HCT116 (cell line): ENCODE data around the gene TPRG1.

ENCODE experiments used
- ATF3 ChIP-seq: IDR thresholded peaks from 2 replicates; pipeline ENCODE4 v1.6.1; 2012
- CTCF ChIP-seq, 3 experiments: fragments of 200-600 bp in 1 of 3; sonication (generic) in 1 of 3; IDR thresholded peaks in 2 of 3; conservative IDR thresholded peaks in 1 of 3; 2 replicates each; pipeline ENCODE4 v1.5.1; 2012 to 2017; ENCODE audit warnings: low read depth in 2 of 3, low read length in 2 of 3, antibody characterized with exemption in 1 of 3, borderline replicate concordance in 1 of 3, control low read depth in 1 of 3, mild to moderate bottlenecking in 1 of 3, mixed read lengths in 1 of 3, mixed run types in 1 of 3, moderate library complexity in 1 of 3; ENCODE audit not compliant: insufficient read depth in 1 of 3
- EZH2phosphoT487 ChIP-seq: fragments of 200-600 bp; IDR thresholded peaks from 2 replicates; pipeline ENCODE4 v1.6.1; 2018; ENCODE audit warnings: antibody characterized with exemption, borderline replicate concordance
- POLR2AphosphoS5 ChIP-seq: IDR thresholded peaks from 2 replicates; pipeline ENCODE4 v1.6.1; 2011; ENCODE audit warnings: mild to moderate bottlenecking, low read depth, low read length, moderate library complexity
- RAD21 ChIP-seq: IDR thresholded peaks from 2 replicates; pipeline ENCODE4 v1.6.1; 2012; ENCODE audit warnings: low read depth, mild to moderate bottlenecking
- SIN3A ChIP-seq: IDR thresholded peaks from 2 replicates; pipeline ENCODE4 v1.6.1; 2012; ENCODE audit warnings: low read depth
- SRF ChIP-seq: IDR thresholded peaks from 2 replicates; pipeline ENCODE4 v1.6.1; 2012; ENCODE audit warnings: low read depth
- TCF7L2 ChIP-seq: IDR thresholded peaks from 2 replicates; pipeline ENCODE4 v1.7.0; 2011; ENCODE audit warnings: borderline replicate concordance, inconsistent platforms; ENCODE audit not compliant: insufficient read depth, insufficient read length; ENCODE audit errors: extremely low read depth
- YY1 ChIP-seq: IDR thresholded peaks from 2 replicates; pipeline ENCODE4 v1.6.1; 2011; ENCODE audit warnings: low read length, low read depth, moderate library complexity, mild to moderate bottlenecking; ENCODE audit not compliant: insufficient replicate concordance; ENCODE audit errors: extremely low read depth
- ZNF274 ChIP-seq: fragments of 200-500 bp; sonication (Bioruptor generic); IDR thresholded peaks from 2 replicates; pipeline ENCODE4 v1.6.1; 2014; ENCODE audit warnings: mild to moderate bottlenecking, low read depth, low read length, inconsistent platforms
- TF ChIP-seq, protein P1 (sequence below): IDR thresholded peaks from 2 replicates; pipeline ENCODE4 v1.6.1; 2011; ENCODE audit warnings: mild to moderate bottlenecking, low read length, moderate library complexity; ENCODE audit not compliant: insufficient replicate concordance; ENCODE audit errors: extremely low read depth

DNA sequence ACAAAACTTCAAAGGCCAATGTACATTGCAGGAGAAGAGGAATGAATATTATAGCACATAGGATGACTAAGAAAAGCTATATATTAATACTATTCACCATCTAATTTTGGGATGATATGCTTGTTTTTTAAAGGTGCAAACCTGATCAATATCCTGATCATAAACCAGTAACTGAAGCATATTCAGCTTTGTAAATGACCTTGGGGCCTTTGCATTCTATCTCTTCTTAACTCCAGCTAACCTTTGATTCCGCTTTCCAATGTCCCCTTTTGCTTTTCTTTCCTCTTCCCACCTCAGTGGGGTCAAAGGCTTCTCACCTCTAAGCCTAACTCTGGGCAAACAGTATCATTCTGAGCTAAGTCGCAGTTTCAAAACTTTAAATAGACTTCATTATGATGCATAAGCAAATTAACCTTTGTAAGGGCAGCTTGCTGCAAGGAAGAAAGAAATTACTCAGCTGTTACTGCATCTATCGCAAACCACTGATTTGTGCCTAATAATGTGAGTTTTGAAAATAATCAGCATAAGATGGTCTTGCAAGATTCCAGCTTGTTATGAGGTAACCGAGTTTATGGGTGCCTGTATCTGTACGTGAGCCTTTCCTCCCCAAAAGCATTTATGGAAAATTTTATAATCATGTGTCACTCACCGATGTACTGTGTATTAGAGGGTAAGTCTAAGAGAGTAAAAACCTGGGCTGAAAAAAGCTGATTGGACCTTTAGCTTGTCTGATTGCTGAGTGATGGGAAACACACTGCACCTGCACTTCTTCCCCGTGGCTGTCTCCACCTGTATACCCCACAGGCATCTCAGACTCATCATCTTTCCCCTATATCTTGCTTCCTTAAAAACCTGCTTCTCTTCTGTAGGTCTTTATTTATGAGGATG lies 116.8 kb downstream of the TPRG1 start:
- TF ChIP-seq ATF3: no peak
- no peak for TF ChIP-seq EZH2phosphoT487
- TF ChIP-seq ZNF274: no peak
- TF ChIP-seq TCF7L2: no peak
- TF ChIP-seq, protein P1, sequence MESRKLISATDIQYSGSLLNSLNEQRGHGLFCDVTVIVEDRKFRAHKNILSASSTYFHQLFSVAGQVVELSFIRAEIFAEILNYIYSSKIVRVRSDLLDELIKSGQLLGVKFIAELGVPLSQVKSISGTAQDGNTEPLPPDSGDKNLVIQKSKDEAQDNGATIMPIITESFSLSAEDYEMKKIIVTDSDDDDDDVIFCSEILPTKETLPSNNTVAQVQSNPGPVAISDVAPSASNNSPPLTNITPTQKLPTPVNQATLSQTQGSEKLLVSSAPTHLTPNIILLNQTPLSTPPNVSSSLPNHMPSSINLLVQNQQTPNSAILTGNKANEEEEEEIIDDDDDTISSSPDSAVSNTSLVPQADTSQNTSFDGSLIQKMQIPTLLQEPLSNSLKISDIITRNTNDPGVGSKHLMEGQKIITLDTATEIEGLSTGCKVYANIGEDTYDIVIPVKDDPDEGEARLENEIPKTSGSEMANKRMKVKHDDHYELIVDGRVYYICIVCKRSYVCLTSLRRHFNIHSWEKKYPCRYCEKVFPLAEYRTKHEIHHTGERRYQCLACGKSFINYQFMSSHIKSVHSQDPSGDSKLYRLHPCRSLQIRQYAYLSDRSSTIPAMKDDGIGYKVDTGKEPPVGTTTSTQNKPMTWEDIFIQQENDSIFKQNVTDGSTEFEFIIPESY: no peak
- no peak for TF ChIP-seq CTCF (IDR thresholded peaks at IDR 0.05 in 2 of 3, conservative IDR thresholded peaks at IDR 0.05 in 1 of 3; ENCODE audit: borderline replicate concordance in 1 of 3, insufficient read depth in 1 of 3, low read depth in 2 of 3, low read length in 2 of 3)
- no peak for TF ChIP-seq RAD21
- TF ChIP-seq POLR2AphosphoS5: no peak
- TF ChIP-seq SRF: no peak
- TF ChIP-seq YY1: no peak
- no peak for TF ChIP-seq SIN3A
